Esophagus (tissue), 2 donors: ENCODE results near the gene CASKIN2. TPM values are rescaled to one million over a fixed set of nuclear protein-coding genes. Genes with fewer than 3 reads are reported as not detected.
"Not testable (repeated sequence)": the region's sequence is repeated elsewhere in the genome, so short reads cannot be mapped to it uniquely, and the experiment has no call there.

Experiments
- H3K27ac ChIP-seq, 2 donors: one replicate each; pipeline ENCODE4 v1.5.1; 2013; ENCODE audit warnings: low read depth in 2 of 2, mild to moderate bottlenecking in 2 of 2, inconsistent platforms in 1 of 2, low read length in 1 of 2, moderate library complexity in 1 of 2
- H3K27me3 ChIP-seq, 2 donors: one replicate each; pipeline ENCODE4 v1.6.1; 2013; ENCODE audit warnings: low read length in 2 of 2, control low read depth in 1 of 2, mild to moderate bottlenecking in 1 of 2; ENCODE audit not compliant: insufficient read depth in 2 of 2, control insufficient read depth in 1 of 2
- H3K36me3 ChIP-seq, 2 donors: one replicate each; pipeline ENCODE4 v1.6.1; 2013; ENCODE audit warnings: low read length in 1 of 2; ENCODE audit not compliant: control insufficient read depth in 2 of 2, insufficient read depth in 2 of 2
- H3K4me1 ChIP-seq, 2 donors: one replicate each; pipeline ENCODE4 v1.6.1; 2013; ENCODE audit warnings: low read length in 1 of 2; ENCODE audit not compliant: control insufficient read depth in 2 of 2, insufficient read depth in 2 of 2
- H3K4me3 ChIP-seq, 2 donors: one replicate each; pipeline ENCODE4 v1.5.1; 2013; ENCODE audit warnings: low read length in 2 of 2, mild to moderate bottlenecking in 2 of 2, low read depth in 1 of 2, moderate library complexity in 1 of 2
- H3K9me3 ChIP-seq, 2 donors: one replicate each; pipeline ENCODE4 v1.6.1; 2013; ENCODE audit warnings: mild to moderate bottlenecking in 2 of 2, low read depth in 1 of 2, low read length in 1 of 2, moderate library complexity in 1 of 2; ENCODE audit not compliant: control insufficient read depth in 2 of 2, insufficient read depth in 1 of 2
- WGBS, 2 donors: extraction: QIAGEN DNeasy Blood & Tissue Kit; methylation state at CpG; one replicate each; pipeline ENCODE4 v1.1.7; 2013; 5-methylcytosine and 5-hydroxymethylcytosine counted together
- polyA plus RNA-seq, 2 donors: library from polyadenylated mRNA; stranded (reverse); fragments of 200-250 nt; gene quantifications; one replicate each; pipeline ENCODE4 v1.2.3, GENCODE V29; 2013
- donor health status: healthy with polysubstance abuse.
- donor health status: Bipolar disorder and iron deficiency.

The CASKIN2 gene
- polyA plus RNA-seq, 2 donors = 6.3 to 10.5 TPM

DNA sequence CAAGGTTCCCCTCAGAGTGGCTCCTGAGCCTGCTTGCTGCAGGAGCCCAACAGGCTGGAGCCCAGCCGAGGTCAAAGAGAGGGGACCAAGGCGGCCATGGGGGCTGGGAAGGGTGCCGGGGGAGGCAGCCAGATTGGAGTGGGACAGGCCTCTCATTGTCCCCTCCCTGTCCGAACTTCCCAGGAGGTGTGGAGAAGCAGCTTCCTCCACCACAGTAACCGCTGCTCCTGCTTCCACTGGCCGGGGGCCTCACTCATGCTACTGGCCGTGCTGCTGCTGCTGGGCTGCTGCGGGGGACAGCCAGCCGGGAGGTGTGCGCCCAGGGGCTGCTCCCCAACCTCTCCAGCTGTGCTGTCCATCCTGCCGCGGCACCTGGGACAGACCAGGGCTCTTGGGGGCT lies 29.6 kb downstream of the CASKIN2 start:
- no peak overlapping the region for H3K27ac ChIP-seq
- H3K9me3 ChIP-seq = no peaks in the 10 kb centered on the region
- no peaks in the 10 kb centered on the region for H3K4me1 ChIP-seq
- WGBS, 2 donors = 89 to 91% methylated on average over 12 of the region's 12 CpGs
- H3K36me3 ChIP-seq = peaks cover 0 to 7% of the 10 kb centered on the region in 2 donors
- H3K27me3 ChIP-seq = no peaks in the 10 kb centered on the region
- no peak overlapping the region for H3K4me3 ChIP-seq

DNA sequence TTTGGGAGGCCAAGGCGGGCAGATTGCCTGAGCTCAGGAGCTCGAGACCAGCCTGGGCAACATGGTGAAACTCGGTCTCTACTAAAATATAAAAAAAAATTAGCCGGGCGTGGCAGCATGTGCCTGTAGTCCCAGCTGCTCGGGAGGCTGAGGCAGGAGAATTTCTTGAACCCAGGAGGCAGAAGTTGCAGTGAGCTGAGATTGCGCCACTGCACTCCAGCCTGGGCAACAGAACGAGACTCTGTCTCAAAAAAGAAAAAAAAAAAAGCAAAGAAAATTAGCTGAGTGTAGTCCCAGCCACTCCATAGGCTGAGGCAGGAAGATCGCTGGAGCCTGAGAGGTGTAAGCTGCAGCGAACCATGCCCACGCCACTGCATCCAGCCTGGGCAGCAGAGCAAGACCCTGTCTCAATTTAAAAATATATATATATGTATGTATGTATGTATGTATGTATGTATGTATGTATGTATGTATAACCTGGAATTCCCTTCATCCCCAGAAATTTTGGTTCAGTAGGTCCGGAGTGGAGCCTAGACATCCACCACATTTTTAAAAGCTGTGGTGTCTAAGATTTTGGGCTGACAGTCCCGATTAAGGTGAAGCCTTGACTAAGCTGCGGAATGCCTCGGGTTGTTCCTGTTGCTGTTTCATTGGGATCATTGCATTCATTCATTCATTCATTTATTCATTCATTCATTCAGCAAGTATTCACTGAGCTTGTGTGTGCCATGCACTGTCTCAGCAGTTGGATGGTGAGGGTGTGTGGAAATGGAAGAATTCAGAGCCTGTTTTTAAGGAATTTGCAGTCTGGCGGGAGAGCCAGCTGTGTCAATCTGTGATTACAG lies 33.0 kb downstream of the CASKIN2 start:
- Histone ChIP-seq H3K27me3 (no peaks in the 10 kb centered on the region), H3K9me3 (no peaks in the 10 kb centered on the region), H3K27ac (no peak overlapping the region), H3K4me1 (no peaks in the 10 kb centered on the region), H3K36me3 (peaks cover 0 to 3% of the 10 kb centered on the region in 2 donors), H3K4me3 (no peak overlapping the region)
- WGBS, 2 donors = 85% methylated on average over 16 of the region's 16 CpGs

DNA sequence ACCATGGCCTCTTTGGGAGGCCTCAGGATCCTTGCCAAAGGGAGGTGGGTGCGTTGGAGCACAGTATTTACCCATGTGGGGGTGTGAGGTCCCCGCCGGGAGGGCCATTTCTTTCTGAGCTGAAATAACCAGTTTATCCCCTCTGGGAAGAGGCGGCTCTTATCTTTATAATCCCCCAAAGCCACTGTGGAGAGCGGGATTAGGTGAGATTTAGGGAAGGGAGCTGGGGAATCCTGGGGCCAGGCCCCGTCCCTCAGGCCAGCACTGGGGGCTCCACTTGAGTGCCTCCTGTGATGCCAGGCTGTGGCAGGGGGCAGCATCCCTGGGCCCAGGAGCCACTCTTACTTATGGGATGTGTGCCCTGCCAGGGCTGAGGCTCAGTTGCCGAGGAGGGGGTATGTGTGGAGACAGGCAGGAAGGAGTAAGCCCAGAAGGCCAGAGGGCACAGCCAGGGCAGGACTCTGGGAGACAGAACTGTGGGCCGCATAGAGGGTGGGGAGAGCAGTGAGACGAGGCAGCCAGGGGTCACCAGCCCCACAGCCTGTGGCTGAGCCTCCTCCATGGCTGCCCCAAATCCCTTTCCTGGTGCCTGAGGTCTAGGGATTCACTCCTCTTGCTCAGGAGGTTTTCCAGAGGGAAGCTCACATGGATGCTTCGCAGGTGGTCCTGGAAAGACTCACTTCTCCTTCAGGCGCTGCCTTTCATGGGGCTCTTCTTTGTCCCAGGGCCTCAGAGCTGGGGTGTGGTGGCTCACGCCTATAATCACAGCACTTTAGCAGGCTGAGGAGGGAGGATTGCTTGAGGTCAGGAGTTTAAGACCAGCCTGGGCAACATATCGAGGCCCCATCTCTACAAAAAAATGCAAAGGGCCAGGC lies 33.9 kb downstream of the CASKIN2 start:
- H3K27ac ChIP-seq = no peak overlapping the region
- whole genome bisulfite sequencing, 2 donors = 58 to 70% methylated on average over 13 of the region's 13 CpGs
- H3K4me1 ChIP-seq = no peaks in the 10 kb centered on the region
- H3K36me3 ChIP-seq = no peaks in the 10 kb centered on the region
- H3K4me3 ChIP-seq = no peak overlapping the region
- H3K27me3 ChIP-seq = no peaks in the 10 kb centered on the region
- no peaks in the 10 kb centered on the region for H3K9me3 ChIP-seq

DNA sequence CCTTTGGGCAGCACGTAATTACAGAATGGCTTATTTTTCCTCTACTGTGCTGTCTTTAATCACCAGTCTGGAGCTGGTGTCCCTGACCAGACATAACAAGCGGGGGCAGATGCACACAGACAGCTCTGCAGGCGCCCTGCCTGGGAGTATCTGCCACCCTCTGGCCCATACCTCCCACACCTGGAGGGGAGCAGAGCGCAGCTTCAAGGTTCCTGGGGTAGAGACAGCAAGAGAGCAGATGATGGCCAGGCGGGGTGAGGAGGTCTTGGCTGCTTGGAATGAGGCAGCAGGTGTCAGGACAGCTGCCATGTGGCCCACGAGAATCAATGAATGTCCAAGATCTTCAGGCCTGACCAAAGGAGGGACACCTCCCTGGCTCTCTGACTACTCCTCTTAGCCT lies 35.1 kb downstream of the CASKIN2 start:
- Histone ChIP-seq H3K27me3 (no peaks in the 10 kb centered on the region), H3K4me3 (no peak overlapping the region), H3K9me3 (no peaks in the 10 kb centered on the region), H3K27ac (no peak overlapping the region), H3K4me1 (no peaks in the 10 kb centered on the region), H3K36me3 (peaks cover 0 to 1% of the 10 kb centered on the region in 2 donors)
- whole genome bisulfite sequencing, 2 donors = 94 to 96% methylated on average over 6 of the region's 6 CpGs

DNA sequence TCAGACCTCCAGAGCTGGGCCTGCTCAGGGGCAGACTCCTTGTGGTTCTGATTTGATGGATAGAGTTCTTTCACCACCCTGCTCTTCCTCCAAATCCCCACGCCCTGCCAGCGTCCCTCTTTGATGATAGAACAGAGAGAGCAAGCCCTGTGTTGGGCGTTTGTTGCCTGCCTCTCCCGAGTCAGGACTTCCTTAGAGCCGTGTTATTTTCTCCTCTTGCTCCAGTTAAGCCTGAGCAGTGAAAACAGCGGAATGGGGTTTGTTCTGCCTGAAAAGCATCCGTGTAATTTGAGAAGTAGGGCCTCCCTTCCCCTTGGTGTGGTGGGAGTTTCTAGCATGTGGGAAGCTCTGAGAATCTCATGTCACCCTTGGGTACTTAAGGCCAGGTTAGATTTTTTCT lies 36.8 kb downstream of the CASKIN2 start:
- H3K4me1 ChIP-seq = no peaks in the 10 kb centered on the region
- H3K36me3 ChIP-seq = peaks cover 0 to 9% of the 10 kb centered on the region in 2 donors
- H3K27ac ChIP-seq = no peak overlapping the region
- H3K27me3 ChIP-seq = no peaks in the 10 kb centered on the region
- no peak overlapping the region for H3K4me3 ChIP-seq
- H3K9me3 ChIP-seq = no peaks in the 10 kb centered on the region
- 83 to 85% methylated on average over 7 of the region's 7 CpGs for WGBS, 2 donors

DNA sequence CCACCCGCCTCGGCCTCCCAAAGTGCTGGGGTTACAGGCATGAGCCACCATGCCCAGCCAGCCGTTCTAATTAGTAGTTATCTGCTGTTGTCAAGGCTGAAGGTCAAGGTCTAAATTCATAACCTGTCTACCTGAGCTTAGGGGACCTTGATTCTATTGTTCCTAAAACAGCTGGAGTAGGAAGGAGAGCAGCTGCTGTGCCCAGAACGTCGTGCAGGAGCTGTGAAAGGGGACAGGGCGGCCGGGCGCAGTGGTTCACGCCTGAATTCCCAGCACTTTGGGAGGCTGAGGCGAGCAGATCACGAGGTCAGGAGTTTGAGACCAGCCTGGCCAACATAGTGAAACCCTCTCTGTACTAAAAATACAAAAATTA lies 37.9 kb downstream of the CASKIN2 start:
- H3K4me3 ChIP-seq, H3K27ac ChIP-seq, H3K9me3 ChIP-seq, H3K4me1 ChIP-seq, H3K27me3 ChIP-seq: not testable (repeated sequence)
- H3K36me3 ChIP-seq = peaks cover 7 to 16% of the 10 kb centered on the region in 2 donors
- 86 to 90% methylated on average over 11 of the region's 11 CpGs for whole genome bisulfite sequencing, 2 donors

DNA sequence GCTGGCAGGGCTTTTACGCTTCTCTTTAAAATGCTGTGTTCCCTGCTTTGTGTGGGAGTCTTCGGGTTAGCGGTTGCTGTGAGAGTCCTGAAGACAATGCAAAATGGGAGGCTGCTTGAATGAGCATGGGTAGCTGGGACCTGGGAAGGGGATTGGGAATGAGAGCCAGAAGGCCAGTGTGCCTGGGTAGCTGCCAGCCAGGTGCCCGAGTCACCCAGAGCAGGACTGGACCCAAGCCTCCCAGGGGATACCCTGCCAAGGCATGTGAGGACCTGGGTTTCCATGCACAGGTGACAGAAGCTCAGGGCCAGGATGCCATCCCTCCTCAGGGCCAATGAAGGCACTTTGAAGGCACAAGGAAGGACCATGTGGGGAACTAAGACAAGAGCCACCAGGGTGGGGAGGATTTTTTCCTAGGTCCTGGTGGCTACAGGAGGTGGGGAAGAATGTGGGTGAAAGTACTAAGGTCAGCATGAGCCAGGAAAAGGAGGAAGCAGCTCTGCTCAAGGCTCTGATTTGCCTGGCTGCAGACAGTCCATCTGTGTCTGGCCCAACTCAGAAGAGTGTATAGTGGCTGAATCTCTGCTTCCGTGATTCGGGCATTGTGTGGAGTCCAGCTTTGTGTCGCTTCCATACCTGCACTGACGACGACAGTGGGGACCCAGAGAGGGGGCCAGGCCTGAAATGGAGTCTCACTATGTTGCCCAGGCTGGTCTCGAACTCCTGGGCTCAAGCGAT lies 38.4 kb downstream of the CASKIN2 start:
- Histone ChIP-seq H3K36me3 (peaks cover 8 to 21% of the 10 kb centered on the region in 2 donors), H3K27me3 (no peaks in the 10 kb centered on the region), H3K27ac (peak overlapping the region in 1 of 2 donors; percentile 13), H3K4me3 (no peak overlapping the region), H3K9me3 (no peaks in the 10 kb centered on the region), H3K4me1 (no peaks in the 10 kb centered on the region)
- 66 to 67% methylated on average over 11 of the region's 11 CpGs for WGBS, 2 donors

DNA sequence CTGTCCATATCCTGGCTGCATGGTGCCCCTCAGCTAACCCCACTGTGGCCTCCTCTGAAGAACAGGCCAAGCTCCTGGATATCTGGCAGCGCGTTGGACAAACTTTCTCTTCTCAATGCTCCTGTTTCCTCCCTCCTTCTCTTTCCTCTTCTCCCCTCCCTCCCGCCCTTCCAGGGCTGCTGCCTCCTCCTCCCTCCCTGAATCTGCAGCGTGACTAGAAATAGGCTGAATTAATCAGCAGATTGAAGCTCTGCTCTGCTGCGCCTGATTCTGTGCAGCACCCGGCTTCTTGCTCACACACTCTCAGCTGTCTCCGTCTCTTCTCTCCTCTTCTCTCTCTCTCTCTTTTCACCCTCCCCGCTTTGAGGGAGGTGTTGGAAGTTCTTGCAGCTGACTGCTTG lies 39.1 kb downstream of the CASKIN2 start:
- Histone ChIP-seq H3K9me3 (no peaks in the 10 kb centered on the region), H3K36me3 (peaks cover 8 to 21% of the 10 kb centered on the region in 2 donors), H3K27ac (peak overlapping the region; percentile 3 to 39), H3K4me1 (no peaks in the 10 kb centered on the region), H3K4me3 (no peak overlapping the region), H3K27me3 (no peaks in the 10 kb centered on the region)
- WGBS, 2 donors = 62 to 63% methylated on average over 8 of the region's 8 CpGs

DNA sequence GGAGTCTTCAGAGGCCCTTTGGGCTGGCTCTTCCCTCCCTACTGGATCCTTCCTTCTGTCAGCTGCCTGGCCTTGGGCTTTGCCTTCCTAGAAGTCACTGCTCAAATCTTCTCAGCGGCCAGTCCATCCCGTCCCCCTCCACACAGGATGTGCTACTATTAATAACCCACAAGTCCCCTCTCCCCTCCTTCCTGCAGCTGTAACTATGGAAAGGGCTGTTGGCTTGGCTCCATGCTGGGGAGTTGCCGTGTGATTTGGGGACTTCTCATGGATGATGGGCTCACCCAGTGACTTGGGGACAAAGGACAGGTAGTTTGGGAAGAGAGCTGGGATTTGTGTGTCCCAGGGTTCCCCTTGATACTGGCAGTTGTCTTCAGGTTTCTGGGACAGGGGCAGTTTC lies 39.5 kb downstream of the CASKIN2 start:
- H3K4me3 ChIP-seq = no peak overlapping the region
- no peaks in the 10 kb centered on the region for H3K27me3 ChIP-seq
- peaks cover 8 to 21% of the 10 kb centered on the region in 2 donors for H3K36me3 ChIP-seq
- peak overlapping the region; percentile 3 to 39 for H3K27ac ChIP-seq
- H3K9me3 ChIP-seq = no peaks in the 10 kb centered on the region
- H3K4me1 ChIP-seq = no peaks in the 10 kb centered on the region
- WGBS, 2 donors = 59 to 62% methylated on average over 3 of the region's 3 CpGs
